ENCODE data around the gene GP1BA. TPM values are rescaled to one million over a fixed set of nuclear protein-coding genes. Genes with fewer than 3 reads are reported as not detected.
A peak's percentile ranks its signal among the peaks of the same experiment; 100 is the strongest.

GP1BA gene
- total RNA-seq, 1 donor from 2014 or later = not detected

GRCh38 chr17:4899341-4900230, 32.5 kb upstream of the GP1BA start, which contains the start of gene C17orf107:
Gene C17orf107, plus strand, starts transcription at chr17:4899536. Its CDS starts 227 bp downstream, at chr17:4899763.
- H3K36me3 Mint-ChIP-seq = peaks cover 7% of the 10 kb centered on the region

GRCh38 chr17:4900231-4901107, 31.6 kb upstream of the GP1BA start:
- Mint-ChIP-seq H3K27me3 (peaks cover 9% of the 10 kb centered on the region), H3K4me1 (ENCODE audit: unreplicated experiment) (peaks cover 10% of the 10 kb centered on the region), H3K9me3 (no peaks in the 10 kb centered on the region), H3K27ac (no peak overlapping the region), H3K4me3 (no peak overlapping the region), H3K36me3 (peaks cover 7% of the 10 kb centered on the region)
- no peak for TF ChIP-seq CTCF (conservative IDR thresholded peaks at IDR 0.05)
- no peak for DNase-seq (ENCODE audit: extremely low spot score, unreplicated experiment)

More at GRCh38 chr17:4899341-4900230, 32.5 kb upstream of the GP1BA start, which contains the start of gene C17orf107:
- H3K27ac Mint-ChIP-seq = peak within 1 kb of the TSS; percentile 82
- H3K4me3 Mint-ChIP-seq = peak within 1 kb of the TSS; percentile 86
- H3K4me1 Mint-ChIP-seq (ENCODE audit: unreplicated experiment) = peaks cover 7% of the 10 kb centered on the region
- H3K27me3 Mint-ChIP-seq = peaks cover 6% of the 10 kb centered on the region
- DNase-seq (ENCODE audit: extremely low spot score, unreplicated experiment) = no peak
- no peak for TF ChIP-seq CTCF (conservative IDR thresholded peaks at IDR 0.05)
- no peaks in the 10 kb centered on the region for H3K9me3 Mint-ChIP-seq

- Mint-ChIP-seq H3K4me1 (ENCODE audit: unreplicated experiment) (peaks cover 10% of the 10 kb centered on the region), H3K9me3 (no peaks in the 10 kb centered on the region), H3K27ac (peak overlapping the region; percentile 23), H3K4me3 (no peak overlapping the region), H3K36me3 (peaks cover 7% of the 10 kb centered on the region), H3K27me3 (peaks cover 9% of the 10 kb centered on the region)
- no peak for DNase-seq (ENCODE audit: extremely low spot score, unreplicated experiment)
- no peak for TF ChIP-seq CTCF (conservative IDR thresholded peaks at IDR 0.05)
Measured at GRCh38 chr17:4901108-4901647, 30.9 kb upstream of the GP1BA start.

GRCh38 chr17:4901648-4902344, 30.3 kb upstream of the GP1BA start:
- peaks cover 10% of the 10 kb centered on the region for H3K4me1 Mint-ChIP-seq (ENCODE audit: unreplicated experiment)

More at GRCh38 chr17:4901648-4902344, 30.3 kb upstream of the GP1BA start:
- Mint-ChIP-seq H3K9me3 (no peaks in the 10 kb centered on the region), H3K27ac (peak overlapping the region; percentile 98), H3K27me3 (peaks cover 9% of the 10 kb centered on the region), H3K4me3 (peak overlapping the region; percentile 44), H3K36me3 (peaks cover 7% of the 10 kb centered on the region)
- no peak for TF ChIP-seq CTCF (conservative IDR thresholded peaks at IDR 0.05)
- DNase-seq (ENCODE audit: extremely low spot score, unreplicated experiment) = no peak

Data from type B pancreatic cell (in vitro differentiated cells).